IPS-20b (cell line): ENCODE measurements around the gene YBX2.
A peak's percentile ranks its signal among the peaks of the same experiment; 100 is the strongest.

Source experiments
- H3K27ac ChIP-seq: one replicate; pipeline ENCODE4 v1.5.1; 2013; ENCODE audit warnings: low read length
- H3K27me3 ChIP-seq: 2 replicates; pipeline ENCODE4 v1.6.1; 2013; ENCODE audit warnings: mild to moderate bottlenecking, low read length, inconsistent platforms; ENCODE audit not compliant: insufficient read depth
- H3K36me3 ChIP-seq: 2 replicates; pipeline ENCODE4 v1.6.1; 2013; ENCODE audit warnings: low read depth, mild to moderate bottlenecking, inconsistent platforms, low read length, moderate library complexity; ENCODE audit not compliant: insufficient read depth
- H3K4me1 ChIP-seq: 2 replicates; pipeline ENCODE4 v1.6.1; 2013; ENCODE audit warnings: mild to moderate bottlenecking, control low read depth, inconsistent platforms, low read length, moderate library complexity; ENCODE audit not compliant: insufficient read depth
- H3K4me3 ChIP-seq: 2 replicates; pipeline ENCODE4 v1.5.1; 2013; ENCODE audit warnings: mild to moderate bottlenecking, low read length, inconsistent platforms
- H3K9ac ChIP-seq: 2 replicates; pipeline ENCODE4 v1.6.1; 2013; ENCODE audit warnings: low read depth, mild to moderate bottlenecking, inconsistent platforms, low read length, moderate library complexity
- H3K9me3 ChIP-seq: 2 replicates; pipeline ENCODE4 v1.6.1; 2013; ENCODE audit warnings: mild to moderate bottlenecking, low read depth, low read length, inconsistent platforms; ENCODE audit not compliant: insufficient read depth

Gene YBX2

DNA sequence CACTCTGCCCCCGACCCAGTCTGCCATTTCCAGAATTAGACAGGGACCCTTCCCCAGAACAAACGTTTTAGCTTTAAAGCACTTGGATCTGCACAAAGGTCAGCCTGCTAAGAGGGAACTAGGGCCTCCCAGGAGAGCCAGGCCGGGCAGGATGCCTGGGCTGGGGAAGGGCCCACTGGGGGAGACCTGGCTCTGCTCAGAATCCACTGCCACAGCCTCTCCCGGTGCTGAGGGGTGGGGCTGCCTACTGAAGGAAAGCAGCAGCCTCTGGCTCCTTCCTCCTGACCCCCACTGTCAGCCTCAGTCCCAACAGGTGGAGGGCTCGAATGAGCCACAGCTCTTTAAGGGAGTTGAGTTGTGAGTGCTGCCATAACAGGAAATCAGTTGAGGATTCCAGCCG, 1.7 kb downstream of the YBX2 start:
- Histone ChIP-seq H3K27me3 (peaks cover 35% of the 10 kb centered on the region), H3K4me3 (no peak overlapping the region), H3K27ac (no peak overlapping the region), H3K36me3 (peaks cover 7% of the 10 kb centered on the region; the same call in 1 of the 2 replicates), H3K4me1 (no peaks in the 10 kb centered on the region; the same call in 1 of the 2 replicates), H3K9ac (no peak overlapping the region), H3K9me3 (no peaks in the 10 kb centered on the region)

GRCh38 chr17:7292194-7292593, 2.2 kb downstream of the YBX2 start:
- Histone ChIP-seq H3K27ac (no peak overlapping the region), H3K36me3 (peaks cover 12% of the 10 kb centered on the region; the same call in 1 of the 2 replicates), H3K9me3 (no peaks in the 10 kb centered on the region), H3K9ac (no peak overlapping the region), H3K4me3 (no peak overlapping the region), H3K4me1 (no peaks in the 10 kb centered on the region; the same call in 1 of the 2 replicates), H3K27me3 (peaks cover 35% of the 10 kb centered on the region)

GRCh38 chr17:7290685-7291084, 3.8 kb downstream of the YBX2 start:
- no peaks in the 10 kb centered on the region for H3K4me1 ChIP-seq
- H3K27ac ChIP-seq = no peak overlapping the region
- H3K9me3 ChIP-seq = no peaks in the 10 kb centered on the region
- H3K36me3 ChIP-seq = peaks cover 12% of the 10 kb centered on the region; the same call in 1 of the 2 replicates
- peaks cover 21% of the 10 kb centered on the region for H3K27me3 ChIP-seq
- H3K4me3 ChIP-seq = no peak overlapping the region
- H3K9ac ChIP-seq = no peak overlapping the region

DNA sequence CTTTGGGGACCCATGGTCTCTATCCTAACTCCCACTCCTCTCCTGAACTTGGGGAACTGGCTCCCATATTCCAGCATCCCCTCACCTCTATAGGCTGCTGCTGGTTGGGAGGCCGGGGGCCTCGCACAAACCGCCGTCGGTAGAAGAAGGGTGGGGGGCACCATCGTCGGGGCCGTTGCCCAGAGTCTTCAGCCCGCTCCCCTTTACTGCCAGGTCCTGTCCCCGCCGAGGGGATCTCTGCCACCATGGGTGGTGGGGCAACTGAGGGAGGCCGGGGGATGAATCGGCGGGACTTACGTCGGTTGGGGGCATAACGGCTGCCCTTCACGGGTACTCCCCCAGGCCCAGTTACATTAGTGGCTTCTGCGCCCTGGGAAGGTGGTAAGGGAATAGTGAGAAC, 4.3 kb downstream of the YBX2 start:
- H3K4me1 ChIP-seq = no peaks in the 10 kb centered on the region
- no peaks in the 10 kb centered on the region for H3K9me3 ChIP-seq
- H3K9ac ChIP-seq = no peak overlapping the region
- no peak overlapping the region for H3K27ac ChIP-seq
- no peak overlapping the region for H3K4me3 ChIP-seq
- peaks cover 12% of the 10 kb centered on the region; the same call in 1 of the 2 replicates for H3K36me3 ChIP-seq
- peaks cover 16% of the 10 kb centered on the region for H3K27me3 ChIP-seq

GRCh38 chr17:7289256-7290032, 5.0 kb downstream of the YBX2 start:
- Histone ChIP-seq H3K9me3 (no peaks in the 10 kb centered on the region), H3K4me1 (no peaks in the 10 kb centered on the region), H3K27me3 (peaks cover 12% of the 10 kb centered on the region), H3K36me3 (peaks cover 13% of the 10 kb centered on the region; the same call in 1 of the 2 replicates), H3K27ac (no peak overlapping the region), H3K9ac (no peak overlapping the region), H3K4me3 (no peak overlapping the region)

DNA sequence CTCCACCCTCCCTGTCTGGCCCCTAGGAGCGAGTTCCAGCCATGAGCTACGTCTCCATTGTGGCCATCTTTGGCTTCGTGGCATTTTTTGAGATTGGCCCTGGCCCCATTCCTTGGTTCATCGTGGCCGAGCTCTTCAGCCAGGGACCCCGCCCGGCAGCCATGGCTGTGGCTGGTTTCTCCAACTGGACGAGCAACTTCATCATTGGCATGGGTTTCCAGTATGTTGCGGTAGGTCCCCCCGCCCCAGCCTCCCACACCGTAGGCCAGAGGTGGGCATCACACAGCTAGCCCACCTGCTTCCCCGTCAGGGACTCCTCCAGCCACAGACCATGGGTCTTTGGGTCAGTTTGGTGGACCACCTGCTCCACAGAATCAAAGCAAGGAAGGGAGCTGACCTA, 8.8 kb downstream of the YBX2 start:
- Histone ChIP-seq H3K9ac (no peak overlapping the region), H3K9me3 (no peaks in the 10 kb centered on the region), H3K27ac (no peak overlapping the region), H3K4me1 (no peaks in the 10 kb centered on the region), H3K36me3 (peaks cover 14% of the 10 kb centered on the region; the same call in 1 of the 2 replicates), H3K27me3 (peaks cover 19% of the 10 kb centered on the region), H3K4me3 (no peak overlapping the region)

GRCh38 chr17:7284911-7285310, 9.5 kb downstream of the YBX2 start:
- Histone ChIP-seq H3K4me3 (no peak overlapping the region), H3K9ac (no peak overlapping the region), H3K36me3 (peaks cover 14% of the 10 kb centered on the region; the same call in 1 of the 2 replicates), H3K9me3 (no peaks in the 10 kb centered on the region), H3K27ac (no peak overlapping the region), H3K27me3 (peaks cover 24% of the 10 kb centered on the region), H3K4me1 (peaks cover 5% of the 10 kb centered on the region; the same call in 1 of the 2 replicates)

DNA sequence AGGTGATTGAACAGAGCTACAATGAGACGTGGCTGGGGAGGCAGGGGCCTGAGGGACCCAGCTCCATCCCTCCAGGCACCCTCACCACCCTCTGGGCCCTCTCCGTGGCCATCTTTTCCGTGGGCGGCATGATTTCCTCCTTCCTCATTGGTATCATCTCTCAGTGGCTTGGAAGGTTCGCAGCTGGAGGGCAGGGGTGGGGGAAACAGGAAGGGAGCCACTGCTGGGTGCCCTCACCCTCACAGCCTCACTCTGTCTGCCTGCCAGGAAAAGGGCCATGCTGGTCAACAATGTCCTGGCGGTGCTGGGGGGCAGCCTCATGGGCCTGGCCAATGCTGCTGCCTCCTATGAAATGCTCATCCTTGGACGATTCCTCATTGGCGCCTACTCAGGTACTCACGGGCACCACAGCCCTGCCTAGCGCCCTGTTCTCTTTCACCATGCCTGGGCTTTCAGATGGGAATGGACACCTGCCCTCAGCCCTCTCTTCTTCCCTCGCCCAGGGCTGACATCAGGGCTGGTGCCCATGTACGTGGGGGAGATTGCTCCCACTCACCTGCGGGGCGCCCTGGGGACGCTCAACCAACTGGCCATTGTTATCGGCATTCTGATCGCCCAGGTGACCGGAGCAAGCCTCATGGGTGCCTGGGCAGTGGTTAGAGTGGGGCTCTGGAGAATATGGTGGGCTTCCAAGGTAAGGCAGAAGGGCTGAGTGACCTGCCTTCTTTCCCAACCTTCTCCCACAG, 10.8 kb downstream of the YBX2 start:
- Histone ChIP-seq H3K4me1 (peaks cover 7% of the 10 kb centered on the region; the same call in 1 of the 2 replicates), H3K27me3 (peaks cover 36% of the 10 kb centered on the region), H3K9ac (no peak overlapping the region), H3K4me3 (no peak overlapping the region), H3K27ac (no peak overlapping the region), H3K9me3 (no peaks in the 10 kb centered on the region), H3K36me3 (peaks cover 14% of the 10 kb centered on the region; the same call in 1 of the 2 replicates)

DNA sequence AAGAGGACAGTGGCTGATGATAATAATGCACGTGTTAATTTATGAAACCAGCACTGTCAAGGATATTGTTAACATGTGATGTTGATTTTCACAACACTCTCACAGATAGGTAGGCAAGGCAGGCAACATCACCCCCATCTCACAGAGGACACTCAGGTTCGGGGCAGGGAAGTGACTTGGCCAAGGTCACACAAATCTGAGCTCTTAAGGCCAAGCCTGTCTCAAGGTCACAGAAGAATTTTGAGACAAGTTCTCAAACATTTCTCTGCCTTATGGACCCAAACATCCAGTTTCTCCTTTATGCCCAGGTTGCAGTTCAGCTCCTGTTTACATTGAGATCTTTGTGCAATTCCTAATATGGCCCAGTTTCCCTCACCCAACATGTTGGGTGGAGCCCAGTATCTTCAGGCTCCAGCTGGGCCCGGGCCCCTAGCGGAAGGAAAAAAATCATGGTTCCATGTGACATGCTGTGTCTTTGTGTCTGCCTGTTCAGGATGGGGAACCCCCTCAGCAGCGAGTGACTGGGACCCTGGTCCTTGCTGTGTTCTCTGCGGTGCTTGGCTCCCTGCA, 11.6 kb downstream of the YBX2 start:
- H3K9ac ChIP-seq = no peak overlapping the region; the same call in 1 of the 2 replicates

DNA sequence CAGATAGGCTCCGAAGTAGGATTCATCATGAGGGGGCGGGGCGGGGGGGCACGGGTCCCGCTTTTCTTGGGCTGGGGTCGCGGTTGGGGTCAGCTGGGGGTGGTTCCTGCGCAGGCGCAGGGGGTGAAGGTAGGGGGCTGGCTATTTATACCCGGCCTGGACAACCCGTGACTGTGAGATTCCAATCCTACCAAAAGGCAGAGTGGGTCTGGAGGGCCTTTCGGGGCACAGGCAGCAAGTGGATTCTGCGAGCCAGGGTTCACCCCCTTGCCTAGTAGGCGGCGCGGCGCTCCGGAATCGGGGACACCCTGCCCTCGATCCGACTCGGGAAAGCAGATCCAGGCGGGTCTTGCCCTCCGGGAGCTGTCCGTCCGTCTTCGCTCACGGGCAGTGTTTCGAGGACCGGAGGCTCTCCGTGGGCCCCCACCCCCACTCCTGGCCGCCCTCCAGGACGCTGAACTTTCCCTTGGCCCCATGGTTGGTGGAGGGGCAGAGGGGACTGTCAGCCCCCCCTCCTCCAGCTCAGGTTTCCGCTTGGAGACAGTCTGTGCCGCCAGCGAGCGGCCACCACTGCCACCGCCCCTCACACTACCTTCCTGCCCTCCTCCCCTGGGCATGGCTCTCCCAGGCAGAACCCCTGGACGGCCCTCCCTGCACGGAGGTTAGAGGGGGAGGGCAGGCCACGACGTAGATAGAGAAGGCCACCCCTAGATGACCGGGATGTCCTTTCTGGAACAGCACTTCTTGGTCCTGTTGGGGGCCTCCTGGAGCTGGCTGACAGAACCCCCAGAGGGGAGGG, 12.3 kb downstream of the YBX2 start:
- Histone ChIP-seq H3K9ac (peak overlapping the region; percentile 68; the same call in 1 of the 2 replicates), H3K4me3 (peak overlapping the region; percentile 82), H3K36me3 (peaks cover 3% of the 10 kb centered on the region; the same call in 1 of the 2 replicates), H3K27ac (no peak overlapping the region), H3K27me3 (peaks cover 36% of the 10 kb centered on the region), H3K4me1 (peaks cover 7% of the 10 kb centered on the region; the same call in 1 of the 2 replicates), H3K9me3 (no peaks in the 10 kb centered on the region)

More for the DNA sequence above, 11.6 kb downstream of the YBX2 start:
- no peaks in the 10 kb centered on the region for H3K9me3 ChIP-seq
- peak overlapping the region; percentile 82 for H3K4me3 ChIP-seq
- peaks cover 36% of the 10 kb centered on the region for H3K27me3 ChIP-seq
- H3K4me1 ChIP-seq = peaks cover 7% of the 10 kb centered on the region; the same call in 1 of the 2 replicates
- H3K36me3 ChIP-seq = peaks cover 8% of the 10 kb centered on the region; the same call in 1 of the 2 replicates
- no peak overlapping the region for H3K27ac ChIP-seq
